Measurements from ENCODE around the gene MTREX.

Gene MTREX

DNA sequence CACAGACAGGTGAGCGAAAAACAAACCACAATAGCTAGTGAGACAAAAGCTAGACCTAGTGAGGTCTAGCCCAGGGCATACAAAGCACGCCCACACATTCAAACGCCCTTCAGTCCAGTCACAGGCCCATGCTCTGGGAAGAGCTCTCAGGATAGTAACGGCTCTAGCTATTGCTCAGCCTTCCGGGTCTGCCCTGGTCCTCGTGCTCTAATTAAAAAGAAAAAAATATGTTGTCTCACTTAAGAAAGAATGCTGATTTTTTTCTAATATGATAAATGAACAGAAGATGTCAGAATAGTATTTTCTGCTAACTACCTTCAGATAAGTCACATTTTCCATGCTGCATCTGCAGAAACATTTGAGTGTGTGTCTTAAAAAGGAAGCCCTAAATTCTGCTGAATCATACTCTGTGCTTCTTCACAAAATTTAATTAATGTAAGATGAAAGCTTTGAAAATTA, 132.4 kb downstream of the MTREX start:
- H3K27ac ChIP-seq: peak overlapping the region; percentile 69; the same call in 1 of the 2 replicates
- TF ChIP-seq, protein P1, sequence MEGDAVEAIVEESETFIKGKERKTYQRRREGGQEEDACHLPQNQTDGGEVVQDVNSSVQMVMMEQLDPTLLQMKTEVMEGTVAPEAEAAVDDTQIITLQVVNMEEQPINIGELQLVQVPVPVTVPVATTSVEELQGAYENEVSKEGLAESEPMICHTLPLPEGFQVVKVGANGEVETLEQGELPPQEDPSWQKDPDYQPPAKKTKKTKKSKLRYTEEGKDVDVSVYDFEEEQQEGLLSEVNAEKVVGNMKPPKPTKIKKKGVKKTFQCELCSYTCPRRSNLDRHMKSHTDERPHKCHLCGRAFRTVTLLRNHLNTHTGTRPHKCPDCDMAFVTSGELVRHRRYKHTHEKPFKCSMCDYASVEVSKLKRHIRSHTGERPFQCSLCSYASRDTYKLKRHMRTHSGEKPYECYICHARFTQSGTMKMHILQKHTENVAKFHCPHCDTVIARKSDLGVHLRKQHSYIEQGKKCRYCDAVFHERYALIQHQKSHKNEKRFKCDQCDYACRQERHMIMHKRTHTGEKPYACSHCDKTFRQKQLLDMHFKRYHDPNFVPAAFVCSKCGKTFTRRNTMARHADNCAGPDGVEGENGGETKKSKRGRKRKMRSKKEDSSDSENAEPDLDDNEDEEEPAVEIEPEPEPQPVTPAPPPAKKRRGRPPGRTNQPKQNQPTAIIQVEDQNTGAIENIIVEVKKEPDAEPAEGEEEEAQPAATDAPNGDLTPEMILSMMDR (conservative IDR thresholded peaks at IDR 0.05): no peak

DNA sequence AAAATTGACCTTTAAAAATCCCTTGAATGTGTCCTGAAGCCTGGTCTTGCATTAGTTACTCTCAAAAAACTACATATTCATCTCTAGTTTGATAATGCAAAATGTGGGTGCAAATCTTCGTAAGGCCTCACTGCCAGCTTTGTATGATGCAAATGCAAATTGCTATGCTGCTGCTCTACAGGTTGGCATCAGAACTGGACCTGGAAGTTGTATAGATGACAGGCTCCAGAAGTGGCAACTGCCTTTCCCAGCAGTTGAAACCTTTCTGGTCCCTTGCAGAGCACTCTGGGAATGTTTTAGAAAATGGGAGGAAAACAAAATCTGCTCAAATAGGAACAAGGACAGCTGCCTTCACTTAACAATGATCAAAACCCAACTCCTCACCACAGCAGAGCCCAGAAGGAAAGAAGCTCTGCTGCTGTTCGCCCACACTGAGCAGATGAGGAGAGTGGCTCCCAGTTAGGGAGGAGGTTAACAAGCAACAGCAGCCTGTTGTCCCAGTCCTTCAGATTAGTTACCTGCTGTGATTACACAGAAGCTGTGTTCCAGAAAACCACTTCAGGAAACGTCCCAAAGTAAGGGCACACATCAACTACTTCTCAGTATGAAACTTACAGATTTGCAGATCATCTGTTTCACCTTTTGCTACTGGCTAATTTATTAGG, 133.4 kb downstream of the MTREX start:
- TF ChIP-seq, protein P1 (conservative IDR thresholded peaks at IDR 0.05): no peak
- H3K27ac ChIP-seq: peak overlapping the region; percentile 69

DNA sequence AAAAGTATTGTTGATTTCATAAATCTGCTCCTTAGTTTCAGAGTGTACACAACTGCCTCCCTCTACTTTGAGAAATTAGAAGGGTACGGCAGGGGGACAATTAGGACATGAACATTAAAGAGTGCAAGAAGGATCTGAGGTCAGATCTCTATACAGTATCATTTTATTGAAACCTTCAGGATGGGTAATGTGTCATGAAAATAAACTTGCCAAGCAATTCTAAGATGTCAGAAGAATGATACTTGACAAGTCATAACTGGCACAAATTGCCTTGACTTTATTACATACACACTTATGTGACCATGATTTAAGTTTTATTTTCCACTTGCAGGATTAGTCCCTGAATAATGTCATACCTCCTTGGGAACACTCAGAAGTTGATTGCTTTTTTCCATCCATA, 134.2 kb downstream of the MTREX start:
- TF ChIP-seq, protein P1 (conservative IDR thresholded peaks at IDR 0.05): no peak
- peak overlapping the region; percentile 69 for H3K27ac ChIP-seq

DNA sequence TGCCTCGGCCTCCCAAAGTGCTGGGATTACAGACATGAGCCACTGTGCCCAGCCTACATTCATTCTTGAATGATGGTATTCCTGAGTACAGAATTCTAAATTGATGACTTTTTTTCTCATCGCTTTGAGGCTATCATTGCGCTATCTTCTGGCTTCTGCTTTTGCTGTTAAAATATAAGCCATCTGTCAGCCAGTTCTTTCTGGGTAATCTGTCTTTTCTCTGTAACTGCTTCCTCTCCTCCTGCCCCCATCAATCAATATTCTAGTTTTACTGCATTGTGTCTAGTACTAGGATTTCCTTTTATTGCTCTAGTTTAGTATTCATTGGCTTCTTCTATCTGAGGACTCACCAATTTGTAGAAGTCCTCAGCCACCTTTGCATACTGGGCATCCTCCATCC, 138.0 kb downstream of the MTREX start:
- TF ChIP-seq, protein P1 (conservative IDR thresholded peaks at IDR 0.05): no peak
- no peak overlapping the region; the same call in 1 of the 2 replicates for H3K27ac ChIP-seq

DNA sequence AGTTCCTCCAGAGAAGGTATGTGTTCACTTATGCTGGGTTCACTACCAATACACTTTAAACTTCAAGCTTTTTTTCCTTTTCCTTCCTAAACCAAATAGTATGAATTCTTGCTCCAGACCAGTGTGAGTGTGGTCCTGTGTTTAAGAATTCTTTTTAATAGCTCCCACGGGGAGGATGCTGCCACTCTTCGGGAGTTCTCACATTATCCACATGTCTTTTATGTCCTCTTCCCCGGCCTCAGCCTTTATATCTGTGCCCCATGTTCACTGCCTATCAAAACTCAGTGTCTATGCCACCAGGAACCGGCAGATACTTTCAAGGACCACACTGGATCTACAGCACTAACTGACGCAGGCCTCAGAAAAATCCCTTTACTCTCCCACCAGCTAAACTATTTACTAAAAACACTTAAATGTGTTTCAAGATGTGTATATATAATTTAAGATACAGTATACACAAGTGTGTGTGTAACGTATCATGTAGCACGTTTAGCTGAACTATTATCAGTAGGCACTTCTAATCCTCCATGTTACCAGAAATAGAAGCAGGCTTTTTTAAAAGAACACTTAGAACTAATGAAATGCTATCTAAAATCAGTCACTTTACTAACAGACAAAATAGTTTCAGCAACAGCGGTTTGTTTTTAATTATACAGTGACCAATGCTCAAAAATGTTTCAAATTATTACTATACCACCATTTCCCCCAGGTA, 139.0 kb downstream of the MTREX start:
- H3K27ac ChIP-seq: peak overlapping the region; percentile 0; the same call in 1 of the 2 replicates
- TF ChIP-seq, protein P1 (conservative IDR thresholded peaks at IDR 0.05): no peak

DNA sequence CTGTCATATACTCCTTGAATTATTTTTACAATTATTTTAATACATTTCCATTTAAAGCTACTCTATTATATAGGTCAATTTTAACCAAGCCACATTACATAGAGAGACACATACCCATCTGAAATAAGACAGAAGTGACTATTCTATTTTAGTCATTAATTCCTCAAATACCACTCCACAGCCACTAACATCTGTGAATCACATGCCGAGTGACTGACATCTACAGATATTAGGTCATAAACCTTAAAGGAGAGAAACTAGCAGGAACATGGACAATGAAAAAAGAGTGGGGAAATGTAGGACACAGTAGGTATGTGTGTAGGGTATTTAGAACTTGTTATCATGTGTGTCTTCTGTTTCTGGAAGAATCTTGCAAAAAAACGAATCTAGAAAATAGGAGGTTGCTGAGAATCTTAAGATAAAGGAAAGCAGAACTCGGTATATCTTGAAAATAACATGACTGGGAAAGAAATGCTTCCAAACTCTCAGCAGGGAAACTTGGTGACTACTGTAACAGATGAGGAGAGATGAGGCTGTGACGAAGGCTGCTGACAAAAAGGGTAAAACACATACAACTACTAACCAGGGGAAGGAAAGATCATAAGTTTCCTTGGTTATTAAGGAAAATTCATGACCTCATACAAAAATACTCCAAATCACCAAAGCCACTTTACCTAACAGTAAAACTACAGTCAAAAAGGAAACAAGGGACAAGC, 142.4 kb downstream of the MTREX start:
- TF ChIP-seq, protein P1 (conservative IDR thresholded peaks at IDR 0.05): no peak
- H3K27ac ChIP-seq: no peak overlapping the region

DNA sequence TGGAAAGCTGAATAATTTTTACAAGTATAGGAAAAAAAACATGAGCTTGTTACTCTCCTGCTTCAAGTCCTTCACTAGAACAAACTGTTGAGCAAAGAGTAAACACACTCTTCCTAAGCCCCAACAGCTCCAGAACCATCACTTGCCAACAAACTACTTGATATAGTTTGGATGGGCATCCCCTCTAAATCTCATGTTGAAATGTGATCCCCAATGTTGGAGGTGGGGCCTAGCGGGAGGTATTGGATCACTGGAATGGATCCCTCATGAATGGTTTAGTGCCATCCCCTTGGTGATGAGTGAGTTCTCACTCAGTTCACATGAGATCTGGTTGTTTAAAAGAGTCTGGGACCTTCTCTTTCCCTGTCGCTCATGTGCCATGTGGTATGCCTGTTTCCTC, 144.2 kb downstream of the MTREX start:
- TF ChIP-seq, protein P1 (conservative IDR thresholded peaks at IDR 0.05): no peak
- peak overlapping the region; percentile 2; the same call in 1 of the 2 replicates for H3K27ac ChIP-seq

Data from VCaP (cell line).